GM19467 (cell line): ENCODE measurements around the gene VPS37B.

Experiments
- ATAC-seq: cut with Tn5 transposase; IDR thresholded peaks from one replicate; pipeline ENCODE4 v1.9.1; 2021; ENCODE audit warnings: mild to moderate bottlenecking, moderate library complexity; ENCODE audit not compliant: unreplicated experiment

Gene VPS37B

GRCh38 chr12:122855071-122855829 is 40.7 kb downstream of the VPS37B start:
- ATAC-seq, result no peak

- ATAC-seq, result no peak
Observed at GRCh38 chr12:122854554-122854953, 41.4 kb downstream of the VPS37B start.

- ATAC-seq, result no peak
Observed at GRCh38 chr12:122853582-122854245, 42.2 kb downstream of the VPS37B start.

DNA sequence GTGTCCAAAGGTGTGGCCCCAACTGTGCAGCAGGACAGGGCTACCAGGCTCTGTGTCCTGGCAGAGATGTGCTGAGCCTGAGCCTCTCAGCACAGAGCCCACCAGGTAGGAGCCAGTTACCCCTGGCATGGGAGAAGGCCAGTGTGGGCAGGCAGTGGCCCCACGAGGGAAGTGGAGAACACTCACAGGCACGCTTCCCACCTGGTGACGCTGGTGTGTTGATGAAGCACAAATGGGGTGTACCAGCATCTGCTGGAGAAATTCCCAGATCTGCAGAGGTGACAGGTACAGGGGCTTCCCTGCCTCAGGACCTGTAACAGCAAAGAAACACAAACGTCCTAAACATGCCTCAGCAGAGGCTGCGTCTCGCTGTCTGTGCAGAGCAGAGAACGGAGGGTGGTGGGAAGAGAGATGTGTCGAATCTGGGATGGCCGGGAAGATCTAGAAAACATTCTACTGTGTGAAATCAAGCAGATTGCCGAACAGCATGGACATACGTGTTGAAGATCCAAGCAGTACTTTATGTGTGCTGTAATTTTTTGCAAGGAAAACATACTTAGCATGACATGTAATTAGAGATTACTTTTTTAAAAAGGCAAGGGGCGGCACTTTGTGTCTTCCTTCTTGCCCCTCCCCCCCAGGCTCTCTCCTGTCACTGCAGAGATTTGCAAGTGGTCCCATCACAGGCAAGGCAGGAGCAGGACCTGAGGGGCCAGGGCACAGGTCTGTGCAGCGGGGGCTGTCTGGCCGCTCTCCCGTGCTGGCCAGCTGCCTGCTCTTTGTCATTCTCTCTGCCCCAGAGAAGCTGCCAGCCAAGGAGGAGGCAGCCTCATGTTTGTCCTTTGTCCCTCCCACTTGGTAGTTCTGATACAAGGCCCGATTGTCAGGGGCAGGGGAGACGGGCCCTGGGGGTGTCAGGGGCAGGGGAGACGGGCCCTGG is 43.3 kb downstream of the VPS37B start:
- ATAC-seq, result no peak

GRCh38 chr12:122851820-122852219 is 44.1 kb downstream of the VPS37B start:
- no peak for ATAC-seq

DNA sequence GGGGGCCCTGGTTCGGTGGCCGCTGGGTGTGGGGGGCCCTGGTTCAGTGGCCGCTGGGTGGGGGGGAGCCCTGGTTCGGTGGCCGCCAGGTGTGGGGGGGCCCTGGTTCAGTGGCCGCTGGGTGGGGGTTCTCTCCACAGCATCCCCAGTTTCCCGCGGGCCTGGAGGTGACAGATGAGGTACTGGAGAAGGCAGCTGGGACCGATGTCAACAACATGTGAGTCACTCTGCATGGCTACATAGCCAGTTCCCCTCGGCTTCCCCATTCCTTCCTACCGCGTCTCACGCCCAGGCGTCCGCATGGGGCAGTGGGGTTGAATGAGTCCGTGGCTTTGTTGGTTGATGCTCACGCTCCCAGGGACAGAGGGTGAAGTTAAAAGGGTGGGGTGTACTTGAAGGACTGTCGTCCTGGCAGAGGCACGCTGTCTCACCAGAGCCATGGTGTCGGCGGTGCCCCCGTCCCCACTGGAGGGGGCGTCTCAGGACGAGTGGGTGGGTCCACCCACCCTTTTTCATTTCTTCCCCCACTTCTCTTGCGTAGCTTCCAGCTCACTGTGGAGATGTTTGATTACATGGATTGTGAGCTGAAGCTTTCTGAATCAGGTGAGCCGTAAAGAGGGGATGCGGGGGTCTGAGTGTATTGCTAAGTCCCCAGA is 45.1 kb downstream of the VPS37B start:
- no peak for ATAC-seq

GRCh38 chr12:122850048-122850445 is 45.9 kb downstream of the VPS37B start:
- no peak for ATAC-seq

DNA sequence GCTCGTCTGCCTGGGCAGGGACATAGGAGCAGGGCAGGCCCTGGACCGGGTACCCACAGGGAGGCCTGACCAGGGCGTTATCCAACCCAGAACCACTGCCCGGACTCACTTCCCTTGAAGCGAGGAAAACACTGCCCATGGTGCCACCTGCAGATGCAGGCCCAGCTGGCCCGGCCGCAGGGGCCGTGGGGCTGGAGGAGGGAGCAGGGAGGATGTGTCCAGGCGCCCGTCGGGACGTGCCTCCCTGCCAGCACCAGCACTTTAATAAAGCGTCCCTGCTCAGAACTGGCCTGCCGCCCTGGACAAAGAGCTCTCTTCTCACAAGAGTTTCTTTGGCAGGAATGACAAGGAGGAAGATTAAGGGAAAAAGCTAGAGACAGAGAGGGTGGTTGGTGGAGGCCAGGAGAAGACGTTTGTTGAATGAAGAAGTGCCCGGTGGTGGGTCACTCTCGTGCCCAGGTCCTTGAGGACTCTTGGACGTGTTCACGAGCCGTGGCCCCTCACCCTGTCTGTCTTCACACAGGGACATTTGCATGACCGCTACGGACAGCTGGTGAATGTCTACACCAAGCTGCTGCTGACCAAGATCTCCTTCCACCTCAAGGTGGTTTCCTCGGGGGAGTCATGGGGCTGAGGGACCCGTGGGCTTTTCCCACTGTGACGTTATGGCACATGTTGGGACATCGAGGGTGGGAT is 46.4 kb downstream of the VPS37B start:
- no peak for ATAC-seq

- ATAC-seq, result no peak
Observed at GRCh38 chr12:122848471-122849351, 47.2 kb downstream of the VPS37B start.

GRCh38 chr12:122847921-122848421 is 48.0 kb downstream of the VPS37B start:
- no peak for ATAC-seq

DNA sequence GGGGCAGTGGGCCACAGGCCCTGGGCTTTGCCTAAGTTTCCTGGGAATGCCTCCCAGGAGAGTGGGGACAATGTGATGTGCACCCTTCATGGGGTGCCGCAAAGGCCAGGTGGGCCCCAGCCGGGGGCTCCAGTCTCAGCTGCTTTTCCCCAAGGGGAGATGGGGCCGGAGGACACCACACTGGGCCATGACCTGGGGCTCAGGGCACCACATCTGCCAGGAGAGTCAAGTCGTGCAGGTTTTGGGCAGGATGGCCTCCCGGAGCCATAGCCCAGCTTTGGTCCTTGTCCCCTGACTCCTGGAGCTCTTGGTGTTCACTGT is 48.4 kb downstream of the VPS37B start:
- no peak for ATAC-seq

GRCh38 chr12:122846622-122847515 is 49.1 kb downstream of the VPS37B start:
- ATAC-seq, result no peak

DNA sequence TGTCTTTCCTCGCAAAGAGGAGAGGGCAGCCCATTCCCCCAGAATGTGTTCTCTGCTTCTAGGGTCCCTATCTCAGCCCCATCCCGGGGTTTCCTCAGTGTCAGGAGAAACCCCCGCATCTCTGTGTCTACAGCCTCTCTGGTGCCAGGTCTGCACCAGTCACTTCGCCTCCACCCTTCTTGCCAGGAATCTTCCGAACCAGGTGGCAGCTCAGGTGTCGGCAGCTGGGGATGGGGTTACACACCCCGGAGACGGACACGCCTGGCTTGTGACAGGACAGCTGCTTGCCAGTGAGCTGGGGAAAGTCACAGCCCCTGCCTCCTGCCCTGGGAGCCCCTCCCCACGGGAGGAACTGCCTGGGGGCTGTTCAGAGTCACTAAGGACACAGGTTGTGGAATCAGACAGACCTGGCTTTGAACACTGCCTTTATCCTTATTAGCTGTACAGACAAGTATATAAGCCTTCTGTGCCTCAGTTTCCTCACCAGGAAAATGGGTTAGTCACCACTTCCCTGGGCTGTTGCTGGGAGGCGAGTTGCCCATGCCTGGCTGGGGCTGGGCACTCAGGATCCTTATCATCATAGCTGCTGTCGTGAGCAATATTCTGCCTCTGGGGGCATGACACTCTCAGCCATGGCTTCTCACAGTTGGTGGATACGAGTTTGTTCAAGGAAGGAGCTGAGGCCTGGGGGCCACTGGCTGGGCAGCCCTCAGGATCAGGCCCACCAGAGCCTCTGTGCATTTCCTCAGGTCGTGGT is 49.9 kb downstream of the VPS37B start:
- ATAC-seq, result no peak

DNA sequence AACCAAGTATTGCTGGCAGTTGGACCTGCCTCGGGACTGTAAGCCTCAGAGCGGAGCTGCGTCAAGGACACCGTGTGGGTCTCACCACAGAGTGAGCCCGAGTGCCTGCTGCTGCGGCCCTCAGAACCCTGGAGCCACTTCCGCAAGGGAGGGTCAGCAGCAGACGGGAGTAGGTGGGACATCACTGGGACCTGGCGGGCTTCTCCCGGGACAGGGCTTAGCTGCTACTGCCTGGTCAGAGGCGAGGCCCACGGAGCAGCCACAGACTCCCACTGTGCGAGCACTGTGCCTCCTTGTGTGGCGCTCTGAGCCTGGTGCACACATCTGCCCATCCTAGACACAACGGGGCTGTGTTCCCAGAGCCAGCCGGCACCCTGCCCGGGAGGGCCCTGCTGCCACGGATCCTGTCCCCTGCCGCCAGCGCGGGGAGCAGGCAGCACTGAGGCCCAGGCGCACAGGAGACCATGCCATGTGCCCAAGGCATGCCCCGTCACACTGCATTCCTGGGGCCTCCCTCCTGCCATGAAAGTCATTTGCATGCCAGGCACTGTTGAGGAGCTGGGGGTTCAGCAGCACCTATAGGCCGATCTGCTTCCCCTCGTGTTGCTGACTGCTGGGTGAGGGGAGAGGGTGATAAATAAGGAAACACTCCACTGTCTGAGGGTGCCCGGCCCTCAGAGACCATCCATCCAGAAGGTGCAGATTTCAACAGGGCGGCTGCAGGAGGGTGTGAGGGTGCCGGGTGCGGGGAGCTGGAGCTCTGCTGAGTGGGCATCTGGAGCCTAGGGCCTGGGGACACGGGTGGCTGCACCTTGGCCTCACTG is 50.7 kb downstream of the VPS37B start:
- ATAC-seq, result no peak

DNA sequence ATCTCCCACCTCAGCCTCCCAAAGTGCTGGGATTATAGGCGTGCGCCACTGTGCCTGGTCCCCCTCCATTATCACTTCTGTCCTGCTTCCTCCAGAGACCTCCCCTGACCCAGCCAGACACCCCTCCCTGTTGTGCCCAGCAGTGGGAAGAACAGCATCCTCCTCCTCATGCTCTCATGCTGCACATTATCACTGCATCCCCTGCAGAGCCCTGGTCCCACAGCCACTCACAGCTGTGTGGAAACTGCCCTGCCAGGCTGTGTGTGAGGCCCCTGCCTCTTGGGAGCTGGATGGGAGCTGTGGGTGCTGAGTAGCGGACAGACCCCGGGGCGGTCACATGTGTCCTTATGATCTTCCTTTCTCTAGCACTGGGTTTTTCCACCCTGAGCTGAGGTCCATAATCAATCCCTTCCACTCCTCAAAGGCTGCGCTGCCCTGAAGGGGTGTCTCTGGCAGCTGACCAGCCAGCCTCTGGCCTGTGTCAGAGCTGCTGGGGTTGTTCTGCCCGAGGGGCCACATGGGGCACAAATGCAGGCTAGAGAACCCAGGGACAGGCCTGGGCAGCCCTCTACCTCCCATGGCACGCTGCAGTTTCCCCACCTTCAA is 51.5 kb downstream of the VPS37B start:
- ATAC-seq, result no peak

DNA sequence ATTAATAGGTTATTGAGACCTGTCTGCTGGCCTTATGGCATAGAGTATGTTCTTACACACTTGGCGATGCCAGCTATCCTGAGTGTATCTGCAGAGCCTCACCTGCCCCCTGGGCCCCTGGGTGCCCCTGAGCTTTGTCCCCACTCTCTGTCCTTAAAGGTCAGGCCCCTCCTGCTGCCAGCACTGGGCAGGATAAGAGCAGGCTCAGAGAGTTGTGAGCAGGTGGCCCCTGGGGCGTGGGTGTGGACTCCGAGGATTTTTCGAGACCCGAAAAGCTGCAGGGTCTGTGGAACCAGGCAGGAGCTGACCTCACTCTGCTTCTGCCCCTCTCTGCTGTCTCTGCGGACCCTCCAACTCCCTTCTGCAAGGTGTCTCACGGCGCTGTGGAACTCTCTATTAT is 52.5 kb downstream of the VPS37B start:
- no peak for ATAC-seq
